PC-9 (cell line): ENCODE data around the gene TGFBR2. TPM values are rescaled to one million over a fixed set of nuclear protein-coding genes. Genes with fewer than 3 reads are reported as not detected.

ENCODE experiments used
- BruUV-seq: library from RNA; stranded (reverse); fragments of 400-500 nt; replicated peaks from 2 replicates; lab custom pipeline; 2021; lab: Mats Ljungman, UMichigan
- CTCF ChIA-PET: fragments of 300-600 bp; sonication (Branson Sonifier 250); formaldehyde crosslinking; loops from one replicate; lab custom pipeline; 2022; ENCODE audit warnings: antibody characterized with exemption; lab: Charles Lee
- POLR2A ChIA-PET: fragments of 300-600 bp; sonication (Branson Sonifier 250); formaldehyde crosslinking; loops from one replicate; lab custom pipeline; 2022; ENCODE audit warnings: antibody characterized with exemption; ENCODE audit not compliant: unreplicated experiment; lab: Charles Lee
- DNase-seq, 2 experiments: peaks; one replicate each; pipeline versions ENCODE4 v3.0.0 to v3.0.0-alpha.2; 2015 to 2022; ENCODE audit warnings: mixed read lengths in 1 of 2
- H2AFZ ChIP-seq: fragments of 200-600 bp; sonication (generic); 2 replicates; pipeline ENCODE4 v1.8.1; 2017; ENCODE audit warnings: antibody characterized with exemption
- H3F3A ChIP-seq: fragments of 200-600 bp; sonication (generic); 2 replicates; pipeline ENCODE4 v1.8.1; 2017; ENCODE audit warnings: antibody characterized with exemption, mild to moderate bottlenecking, low read depth; ENCODE audit not compliant: insufficient read depth
- H3K27ac ChIP-seq: fragments of 200-600 bp; sonication (generic); 2 replicates; pipeline ENCODE4 v1.6.1; 2016; ENCODE audit warnings: mixed run types
- H3K27me3 ChIP-seq: fragments of 200-600 bp; sonication (generic); 2 replicates; pipeline ENCODE4 v1.6.1; 2016; ENCODE audit warnings: low read depth, mixed run types; ENCODE audit not compliant: insufficient read depth
- H3K36me3 ChIP-seq: fragments of 200-600 bp; sonication (generic); 2 replicates; pipeline ENCODE4 v1.6.1; 2016; ENCODE audit warnings: low read depth, mixed run types
- H3K4me1 ChIP-seq: fragments of 200-600 bp; sonication (generic); replicated peaks from 2 replicates; pipeline ENCODE4 v1.6.1; 2016; ENCODE audit warnings: mixed run types; ENCODE audit not compliant: insufficient read depth
- H3K4me2 ChIP-seq: fragments of 200-600 bp; sonication (generic); 2 replicates; pipeline ENCODE4 v1.6.1; 2017; ENCODE audit warnings: mixed run types
- H3K4me3 ChIP-seq: fragments of 200-600 bp; sonication (generic); 2 replicates; pipeline ENCODE4 v1.6.1; 2016; ENCODE audit warnings: mixed run types
- H3K79me2 ChIP-seq: fragments of 200-600 bp; sonication (generic); 2 replicates; pipeline ENCODE4 v1.6.1; 2017; ENCODE audit warnings: low read depth, mixed run types
- H3K9me2 ChIP-seq: fragments of 200-600 bp; sonication (generic); 2 replicates; pipeline ENCODE4 v1.8.1; 2017; ENCODE audit warnings: mild to moderate bottlenecking; ENCODE audit not compliant: insufficient read depth
- H3K9me3 ChIP-seq: fragments of 200-600 bp; sonication (generic); 2 replicates; pipeline ENCODE4 v1.8.1; 2016; ENCODE audit warnings: low read depth; ENCODE audit not compliant: insufficient read depth
- H4K20me1 ChIP-seq: fragments of 200-600 bp; sonication (generic); 2 replicates; pipeline ENCODE4 v1.8.1; 2017; ENCODE audit not compliant: insufficient read depth
- CTCF ChIP-seq: fragments of 200-600 bp; sonication (generic); conservative IDR thresholded peaks from 2 replicates; pipeline ENCODE4 v1.6.1; 2017; ENCODE audit warnings: mixed run types, antibody characterized with exemption, mild to moderate bottlenecking, moderate library complexity
- EZH2 ChIP-seq: fragments of 200-600 bp; sonication (generic); IDR thresholded peaks from 2 replicates; pipeline ENCODE4 v1.8.0; 2017; ENCODE audit warnings: antibody characterized with exemption, low read depth
- intact Hi-C: fragments of 100-400 bp; cut with micrococcal nuclease; formaldehyde crosslinking; loops from one replicate; pipeline ENCODE4 v1.10.0; 2022; ENCODE audit not compliant: unreplicated experiment
- total RNA-seq: library from RNA; stranded (reverse); gene quantifications from 2 replicates; pipeline ENCODE4 v1.2.3, GENCODE V29; 2021

TGFBR2 gene
- total RNA-seq, 1 experiment from 2014 or later = 33.6 TPM

- Histone ChIP-seq H3K4me1 (0 out of 2 replicates have a peak, but pooled peaks cover 2% of the 10 kb centered on the region), H3K4me3 (no peak overlapping the region), H3K27me3 (no peaks in the 10 kb centered on the region), H3K27ac (no peak overlapping the region), H3K9me3 (no peaks in the 10 kb centered on the region), H3F3A (no peaks in the 10 kb centered on the region), H3K79me2 (no peaks in the 10 kb centered on the region; the same call in 1 of the 2 replicates), H4K20me1 (no peaks in the 10 kb centered on the region), H3K9me2 (no peaks in the 10 kb centered on the region), H3K36me3 (no peaks in the 10 kb centered on the region), H3K4me2 (no peak overlapping the region), H2AFZ (no peak overlapping the region)
- ChIA-PET CTCF (no interaction called here), POLR2A (no interaction called here)
- TF ChIP-seq CTCF = no peak
- TF ChIP-seq EZH2 = no peak
- BruUV-seq = no TSS peak
- DNase-seq = no peak
- intact Hi-C loops = no loop called here
Measured at GRCh38 chr3:30664884-30665283, 58.5 kb downstream of the TGFBR2 start.

GRCh38 chr3:30665539-30665938 is 59.1 kb downstream of the TGFBR2 start:
- Histone ChIP-seq H3K4me3 (no peak overlapping the region), H2AFZ (no peak overlapping the region), H4K20me1 (no peaks in the 10 kb centered on the region), H3K36me3 (no peaks in the 10 kb centered on the region), H3K79me2 (no peaks in the 10 kb centered on the region; the same call in 1 of the 2 replicates), H3K4me2 (no peak overlapping the region), H3K27ac (no peak overlapping the region), H3K9me3 (no peaks in the 10 kb centered on the region), H3K9me2 (no peaks in the 10 kb centered on the region), H3F3A (no peaks in the 10 kb centered on the region), H3K4me1 (no peaks in the 10 kb centered on the region), H3K27me3 (no peaks in the 10 kb centered on the region)
- no peak for DNase-seq
- intact Hi-C loops = no loop called here
- no TSS peak for BruUV-seq
- no peak for TF ChIP-seq EZH2
- TF ChIP-seq CTCF = no peak
- POLR2A ChIA-PET = no interaction called here
- CTCF ChIA-PET = no interaction called here

GRCh38 chr3:30666572-30667279 is 60.3 kb downstream of the TGFBR2 start:
- Histone ChIP-seq H3K9me2 (no peaks in the 10 kb centered on the region), H4K20me1 (no peaks in the 10 kb centered on the region), H3K4me2 (no peak overlapping the region), H3K4me1 (no peaks in the 10 kb centered on the region), H3F3A (no peaks in the 10 kb centered on the region), H3K36me3 (no peaks in the 10 kb centered on the region), H3K4me3 (no peak overlapping the region), H2AFZ (no peak overlapping the region), H3K79me2 (no peaks in the 10 kb centered on the region), H3K9me3 (no peaks in the 10 kb centered on the region), H3K27me3 (no peaks in the 10 kb centered on the region), H3K27ac (no peak overlapping the region)
- no TSS peak for BruUV-seq
- CTCF ChIA-PET = no interaction called here
- POLR2A ChIA-PET = no interaction called here
- DNase-seq = no peak
- intact Hi-C loops = no loop called here
- TF ChIP-seq CTCF = no peak
- TF ChIP-seq EZH2 = no peak
